Mammary microvascular endothelial cell (primary cell): Measurements from ENCODE around the gene GPA33. TPM values are rescaled to one million over a fixed set of nuclear protein-coding genes. Genes with fewer than 3 reads are reported as not detected.

Experiments
- total RNA-seq: library from RNA; depleted of rRNA; stranded (reverse); fragments of >200 nt; gene quantifications from 2 replicates; pipeline ENCODE4 v1.2.3, GENCODE V29; 2015

GPA33 gene, protein sequence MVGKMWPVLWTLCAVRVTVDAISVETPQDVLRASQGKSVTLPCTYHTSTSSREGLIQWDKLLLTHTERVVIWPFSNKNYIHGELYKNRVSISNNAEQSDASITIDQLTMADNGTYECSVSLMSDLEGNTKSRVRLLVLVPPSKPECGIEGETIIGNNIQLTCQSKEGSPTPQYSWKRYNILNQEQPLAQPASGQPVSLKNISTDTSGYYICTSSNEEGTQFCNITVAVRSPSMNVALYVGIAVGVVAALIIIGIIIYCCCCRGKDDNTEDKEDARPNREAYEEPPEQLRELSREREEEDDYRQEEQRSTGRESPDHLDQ
- not detected in 2 replicates for total RNA-seq

GRCh38 chr1:167090314-167090942, at the start of gene GPA33:
Gene GPA33 (minus strand): TSS chr1:167090377. CDS start chr1:167090287, 90 bp downstream.

DNA sequence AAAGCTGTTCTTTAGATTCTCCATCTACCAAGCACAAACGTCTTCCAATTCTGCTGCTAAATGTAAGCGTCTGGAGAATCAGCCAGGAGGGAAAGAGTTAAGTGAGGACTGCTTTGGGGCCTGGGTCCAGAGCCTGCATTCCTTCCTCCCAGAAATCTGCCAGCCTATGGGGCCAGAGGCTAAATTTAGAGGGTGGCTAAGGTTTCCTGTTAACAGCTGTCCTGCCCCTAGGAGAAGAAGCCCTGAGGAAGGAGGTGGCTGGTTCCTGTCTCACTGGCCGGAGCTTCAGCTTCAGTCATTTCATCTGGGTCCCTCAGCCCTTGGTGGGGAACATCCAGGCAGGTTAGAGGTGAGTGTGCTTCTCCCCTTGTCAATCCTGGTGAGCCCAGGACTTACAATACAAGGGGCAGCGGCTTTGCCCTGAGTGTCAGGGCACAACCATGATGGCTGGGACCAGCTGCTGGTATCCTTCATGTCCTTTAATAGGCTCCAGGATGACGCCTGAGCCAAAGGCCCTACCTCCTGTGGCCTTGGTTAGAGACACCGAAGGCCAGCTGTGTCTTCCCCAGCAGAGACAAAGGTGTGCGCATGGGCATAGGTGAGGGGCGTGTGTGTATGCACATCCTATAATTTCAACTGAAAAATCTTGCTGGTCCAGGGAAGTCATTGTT, 3.8 kb upstream of the GPA33 start, which contains the start of gene STYXL2:
Gene STYXL2, plus strand, starts transcription at position 230 of the 671 bp plus-strand sequence. CDS start 775 bp downstream, outside the sequence.

Other genes with a start within 250 kb of the GPA33 start
- gene TADA1, start 214.1 kb downstream of the GPA33 start, total RNA-seq: 7.2 and 7.3 TPM in 2 replicates
- gene ILDR2, start 114.8 kb downstream of the GPA33 start, total RNA-seq: not detected in 2 replicates
- gene MAEL, start 101.1 kb downstream of the GPA33 start, total RNA-seq: not detected in 2 replicates
- gene STYXL2, start 3.7 kb upstream of the GPA33 start, total RNA-seq: not detected in 2 replicates
- gene POU2F1, start 130.5 kb upstream of the GPA33 start, total RNA-seq: 4.6 and 5.7 TPM in 2 replicates